Right lung (tissue), 5 donors: ENCODE results near the gene CCDC38. TPM values are rescaled to one million over a fixed set of nuclear protein-coding genes. Genes with fewer than 3 reads are reported as not detected.

Source experiments
- DNase-seq, 2 donors: peaks; one replicate each; pipeline ENCODE4 v3.0.0-alpha.2; 2013
- polyA plus RNA-seq, 5 donors: library from polyadenylated mRNA; unstranded; fragments of 120-200 nt; gene quantifications; one replicate each; pipeline versions ENCODE4 v1.2.1 to v1.2.3, GENCODE V29; 2013; ENCODE audit warnings: inconsistent platforms in 1 of 5, low replicate concordance in 1 of 5; ENCODE audit not compliant: insufficient read length in 5 of 5, insufficient read depth in 1 of 5

The CCDC38 gene
- polyA plus RNA-seq, 5 donors = 0.28 to 0.96 (median 0.90) TPM

DNA sequence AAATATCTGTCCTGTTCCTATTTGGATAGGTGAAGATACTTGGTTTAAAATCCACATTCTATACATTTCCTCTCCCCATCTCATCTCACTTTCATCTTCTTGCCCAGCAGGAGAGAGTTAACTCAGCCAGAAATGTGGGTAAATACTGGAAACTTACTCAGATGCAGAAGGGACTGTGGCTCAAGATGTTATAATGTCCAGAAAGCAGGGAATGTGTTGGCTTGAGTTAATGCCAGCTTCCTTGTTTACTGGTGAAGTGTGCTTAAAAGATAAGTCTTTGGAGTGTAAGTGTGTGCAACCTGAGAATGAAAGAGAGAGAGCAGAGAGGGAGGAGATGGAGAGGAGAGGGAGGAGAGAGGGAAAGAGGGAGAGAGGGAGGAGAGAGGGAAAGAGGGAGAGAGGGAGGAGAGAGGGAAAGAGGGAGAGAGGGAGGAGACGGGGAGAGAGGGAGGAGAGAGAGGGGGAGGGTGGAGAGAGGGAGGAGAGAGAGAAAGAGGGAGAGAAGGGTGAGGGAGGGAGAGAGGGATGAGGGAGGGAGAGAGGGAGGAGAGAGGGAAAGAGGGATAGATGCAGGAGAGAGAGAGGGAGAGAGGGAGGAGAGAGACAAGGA, 105.7 kb downstream of the CCDC38 start:
- peak in 1 of 2 donors; percentile 22 for DNase-seq

DNA sequence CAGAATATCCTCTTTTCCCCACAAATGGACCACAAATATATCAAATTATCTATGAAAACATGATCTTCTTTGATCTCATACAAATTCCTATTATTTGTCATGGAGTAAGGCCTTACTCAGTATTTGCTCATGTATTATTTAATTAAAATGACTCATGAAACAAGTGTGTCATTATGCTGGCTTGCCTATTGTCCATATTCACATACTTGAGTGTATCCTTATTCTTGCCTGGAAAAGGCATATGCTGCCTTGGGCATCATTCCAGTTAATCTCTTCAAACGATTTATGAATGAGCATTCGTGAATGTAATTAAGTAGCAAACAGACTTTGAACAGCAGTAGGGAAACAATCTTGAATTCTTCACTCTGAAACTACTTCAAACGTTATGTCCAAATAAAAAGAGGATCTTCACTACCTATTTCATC, 106.2 kb downstream of the CCDC38 start:
- DNase-seq = no peak

DNA sequence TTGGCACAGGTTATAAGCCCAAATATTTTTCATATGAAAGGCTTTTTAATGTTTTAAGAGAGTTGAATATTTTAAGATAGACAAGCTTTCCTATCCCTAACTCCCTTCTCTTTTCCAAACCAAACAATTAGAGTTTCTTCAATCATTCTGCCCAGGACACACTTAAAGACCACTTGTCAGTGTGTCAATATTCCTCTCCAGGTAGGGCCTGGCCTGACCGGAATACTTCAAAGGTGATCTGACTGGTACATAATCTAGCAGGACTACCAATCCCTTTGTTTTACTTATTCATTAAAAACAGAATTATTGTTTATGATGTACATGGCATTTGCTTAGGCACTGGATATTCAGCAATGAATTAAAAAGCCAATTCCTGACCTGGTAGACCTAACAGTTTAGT, 107.8 kb downstream of the CCDC38 start:
- no peak for DNase-seq

DNA sequence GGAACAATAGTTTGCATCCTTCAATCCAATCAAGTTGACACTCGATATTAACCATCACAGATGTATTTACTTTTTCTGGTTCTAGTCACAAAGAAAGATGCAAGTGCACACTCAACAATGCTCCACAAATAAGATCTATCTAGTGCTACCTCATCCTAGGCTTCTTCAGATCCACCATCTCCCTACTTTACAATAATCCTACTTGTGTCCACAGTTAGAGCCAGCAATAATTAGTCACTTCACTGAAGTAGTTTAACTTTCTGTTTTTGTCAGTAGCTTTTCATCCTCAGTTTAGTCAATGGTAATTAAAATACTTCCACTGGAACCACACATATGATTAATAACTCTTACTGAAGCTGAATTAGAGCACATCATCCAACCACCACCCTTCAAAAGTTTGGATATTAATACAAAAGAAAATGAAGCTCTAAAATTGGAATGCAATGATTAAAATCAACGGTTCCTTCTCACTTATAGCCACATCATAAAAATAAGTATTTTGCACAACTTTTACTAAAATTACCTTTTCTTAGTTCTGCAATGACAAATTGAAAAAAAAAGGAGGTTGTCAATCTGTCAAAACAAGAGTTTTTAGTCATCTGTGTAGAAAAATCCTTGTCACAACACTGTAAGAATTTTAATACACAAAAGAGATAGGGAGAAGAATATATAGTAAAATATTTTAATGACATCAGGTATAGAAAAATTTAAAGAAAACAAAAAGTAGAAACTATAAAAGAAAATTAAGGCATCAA, 111.9 kb downstream of the CCDC38 start:
- DNase-seq = no peak

DNA sequence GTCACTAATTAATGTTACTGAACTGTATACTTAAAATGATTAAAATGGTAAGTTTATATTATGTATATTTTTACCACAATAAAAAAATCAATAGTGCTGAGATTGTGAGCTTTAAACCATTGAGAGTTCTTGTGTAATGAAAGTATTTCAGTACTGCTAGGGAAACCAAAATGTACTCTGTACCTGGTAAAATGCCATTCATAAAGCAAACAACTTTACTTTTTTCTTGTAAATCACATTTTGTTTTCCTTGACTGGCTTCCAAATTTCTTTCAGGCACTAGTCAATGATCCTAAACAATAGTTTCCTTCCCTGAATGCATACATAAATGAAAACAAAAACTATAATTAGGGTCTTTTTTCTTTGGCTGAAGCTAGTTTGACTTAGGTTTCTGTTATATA, 113.0 kb downstream of the CCDC38 start:
- DNase-seq = no peak

DNA sequence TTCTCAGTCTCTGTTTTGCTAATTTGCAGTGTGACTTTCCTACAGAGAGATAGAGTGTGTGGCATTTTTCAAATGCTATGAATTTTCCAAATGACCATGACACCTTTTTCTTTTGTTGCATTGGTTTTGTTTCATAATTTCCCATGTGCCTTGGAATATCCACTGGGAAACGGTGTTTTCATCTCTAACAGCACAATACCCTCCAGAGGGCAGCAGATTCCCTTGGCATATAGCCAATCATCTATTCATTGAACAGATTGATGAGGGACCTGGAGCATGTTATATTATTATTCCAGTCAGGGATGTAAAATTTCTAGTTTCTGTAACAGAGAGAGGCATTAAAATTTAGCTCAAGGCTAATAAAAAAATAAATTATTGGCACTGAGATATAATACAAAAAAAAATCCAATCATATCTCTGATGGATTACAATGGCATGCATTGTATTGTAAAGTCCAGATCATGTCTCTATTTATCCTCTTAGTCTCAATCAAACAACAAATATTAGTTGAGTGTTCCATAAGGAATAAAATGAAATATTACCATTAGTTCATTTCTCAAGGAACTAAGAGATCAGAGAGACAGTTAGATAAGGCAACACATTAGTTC, 122.2 kb downstream of the CCDC38 start:
- DNase-seq = peak in 1 of 2 donors; percentile 32

Other genes starting within 250 kb of the CCDC38 start
- 10 to 100 TPM; 23.7 to 42.1 (median 25.1) TPM for gene NTN4, start 151.8 kb downstream of the CCDC38 start, polyA plus RNA-seq
- gene SNRPF, start 83.7 kb downstream of the CCDC38 start, polyA plus RNA-seq = 100 to 1,000 TPM in 1 of 5 donors, 10 to 100 TPM in 4; 79.9 to 101 (median 88.2) TPM
- gene AMDHD1, start 717 bp upstream of the CCDC38 start, polyA plus RNA-seq = 1 to 10 TPM in 2 of 5 donors, under 1 TPM in 3; 0.68 to 1.7 (median 0.89) TPM
- gene HAL, start 53.7 kb upstream of the CCDC38 start, polyA plus RNA-seq = 1 to 10 TPM in 2 of 5 donors, under 1 TPM in 3; 0.66 to 2.2 (median 0.70) TPM
- gene LTA4H, start 93.0 kb upstream of the CCDC38 start, polyA plus RNA-seq = 100 to 1,000 TPM; 148 to 216 (median 209) TPM